ENCODE measurements around the gene SLC22A23. TPM values are rescaled to one million over a fixed set of nuclear protein-coding genes. Genes with fewer than 3 reads are reported as not detected.

The SLC22A23 gene
- total and polyA plus RNA-seq, 12 donors = 2.3 to 18.5 (median 5.3) TPM

DNA sequence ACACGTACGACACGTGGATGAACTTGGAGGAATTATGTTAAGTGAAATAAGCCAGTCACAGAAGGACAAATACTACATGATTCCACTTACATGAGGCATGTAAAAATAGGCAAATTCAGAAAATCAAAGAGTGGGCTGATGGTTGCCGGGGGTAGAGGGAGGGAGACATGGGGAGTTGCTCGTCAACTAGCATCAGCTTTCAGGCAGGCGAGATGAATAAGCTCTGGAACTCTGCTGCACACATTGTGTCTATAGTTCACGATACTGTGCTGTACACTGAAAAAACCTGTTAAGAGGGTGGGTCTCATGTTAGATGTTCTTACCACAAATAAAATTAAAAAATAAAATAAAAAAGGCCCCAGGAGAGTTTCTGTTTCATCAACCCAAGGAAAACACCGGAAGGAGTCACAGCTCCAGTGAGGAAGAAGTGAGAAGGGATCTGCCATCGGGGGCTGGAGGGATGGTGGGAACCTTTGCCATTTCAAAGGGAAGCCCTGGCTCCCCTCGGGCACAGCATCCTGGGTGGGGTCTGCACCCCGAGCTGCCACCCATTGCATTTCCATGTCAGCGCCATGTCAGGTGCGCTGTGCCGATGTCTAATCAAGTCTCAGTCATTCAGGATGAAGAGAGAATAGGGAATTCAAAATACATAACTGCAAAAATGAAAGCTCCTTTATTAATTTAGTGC, 98.3 kb downstream of the SLC22A23 start:
- DNase-seq = no peak
- intact Hi-C loops (cut with DNase I) = no loop called here
- H3K4me3 ChIP-seq = no peak overlapping the region
- H3K4me1 ChIP-seq (replicated peaks in 1 of 2) = peaks cover 22 to 29% of the 10 kb centered on the region in 2 donors
- H3K36me3 ChIP-seq (replicated peaks in 1 of 2) = no peaks in the 10 kb centered on the region
- WGBS, 4 donors = 94 to 95% (median 95%) methylated on average over 14 of the region's 14 CpGs
- no peak overlapping the region for H3K27ac ChIP-seq
- H3K27me3 ChIP-seq = no peaks in the 10 kb centered on the region
- no peak for TF ChIP-seq POLR2A (IDR thresholded peaks at IDR 0.05)
- TF ChIP-seq, protein P1, sequence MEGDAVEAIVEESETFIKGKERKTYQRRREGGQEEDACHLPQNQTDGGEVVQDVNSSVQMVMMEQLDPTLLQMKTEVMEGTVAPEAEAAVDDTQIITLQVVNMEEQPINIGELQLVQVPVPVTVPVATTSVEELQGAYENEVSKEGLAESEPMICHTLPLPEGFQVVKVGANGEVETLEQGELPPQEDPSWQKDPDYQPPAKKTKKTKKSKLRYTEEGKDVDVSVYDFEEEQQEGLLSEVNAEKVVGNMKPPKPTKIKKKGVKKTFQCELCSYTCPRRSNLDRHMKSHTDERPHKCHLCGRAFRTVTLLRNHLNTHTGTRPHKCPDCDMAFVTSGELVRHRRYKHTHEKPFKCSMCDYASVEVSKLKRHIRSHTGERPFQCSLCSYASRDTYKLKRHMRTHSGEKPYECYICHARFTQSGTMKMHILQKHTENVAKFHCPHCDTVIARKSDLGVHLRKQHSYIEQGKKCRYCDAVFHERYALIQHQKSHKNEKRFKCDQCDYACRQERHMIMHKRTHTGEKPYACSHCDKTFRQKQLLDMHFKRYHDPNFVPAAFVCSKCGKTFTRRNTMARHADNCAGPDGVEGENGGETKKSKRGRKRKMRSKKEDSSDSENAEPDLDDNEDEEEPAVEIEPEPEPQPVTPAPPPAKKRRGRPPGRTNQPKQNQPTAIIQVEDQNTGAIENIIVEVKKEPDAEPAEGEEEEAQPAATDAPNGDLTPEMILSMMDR (IDR thresholded peaks at IDR 0.05) = no peak
- H3K9me3 ChIP-seq (replicated peaks in 1 of 3) = no peaks in the 10 kb centered on the region

DNA sequence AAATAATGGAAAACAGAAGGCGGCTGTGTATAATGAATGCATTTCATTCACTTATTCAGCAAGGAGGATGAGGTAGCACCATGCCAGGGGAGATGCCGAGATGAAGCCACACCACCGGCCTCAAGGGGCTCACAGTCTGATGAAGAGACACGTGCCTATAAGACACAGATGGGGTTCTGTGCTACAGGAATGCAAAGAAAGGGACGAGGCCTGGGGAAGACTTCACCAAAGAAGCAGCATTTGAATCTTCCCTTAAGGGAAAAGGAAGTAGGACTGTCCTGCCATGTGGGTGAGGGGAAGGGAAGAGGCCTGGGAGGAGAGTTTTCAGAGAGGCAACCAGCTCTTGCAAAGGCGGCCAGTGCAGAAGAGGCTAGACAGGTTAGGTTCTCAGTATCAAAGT, 99.2 kb downstream of the SLC22A23 start:
- H3K4me3 ChIP-seq = no peak overlapping the region

DNA sequence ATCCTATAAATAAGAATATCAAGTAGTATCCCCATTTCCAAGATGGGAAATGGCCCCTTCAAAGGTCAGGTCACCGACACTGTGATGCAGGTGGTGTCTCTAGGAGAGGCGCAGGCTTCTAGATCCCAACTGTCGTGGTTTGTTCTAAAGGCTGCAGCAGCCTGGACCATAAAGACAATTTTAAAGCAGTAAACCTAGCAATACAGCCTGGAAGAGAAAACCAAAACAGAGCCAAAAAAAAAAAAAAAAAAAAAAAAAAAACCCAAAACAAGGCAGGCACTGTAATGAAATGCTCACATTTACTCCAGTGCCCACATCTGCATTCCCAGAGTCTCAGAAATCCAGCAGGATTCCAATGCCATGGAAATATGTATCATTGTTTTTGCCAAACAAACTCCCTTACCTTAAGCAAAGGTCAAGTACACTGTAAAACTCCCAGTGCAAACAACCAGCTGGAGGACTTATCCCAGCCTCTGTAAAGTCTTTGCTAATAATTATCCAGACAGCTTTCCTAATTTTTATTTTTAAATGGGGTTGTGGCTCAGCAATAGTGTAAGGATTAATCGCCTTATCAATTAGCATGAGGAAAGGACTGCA, 99.9 kb downstream of the SLC22A23 start:
- Histone ChIP-seq H3K4me3 (no peak overlapping the region), H3K36me3 (replicated peaks in 1 of 2) (no peaks in the 10 kb centered on the region), H3K27ac (peak overlapping the region; percentile 23 to 95 (median 89)), H3K4me1 (replicated peaks in 1 of 2) (peaks cover 22 to 29% of the 10 kb centered on the region in 2 donors), H3K9me3 (replicated peaks in 1 of 3) (no peaks in the 10 kb centered on the region), H3K27me3 (no peaks in the 10 kb centered on the region)
- 71 to 74% (median 73%) methylated on average over 4 of the region's 4 CpGs for WGBS, 4 donors
- no peak for DNase-seq
- TF ChIP-seq POLR2A (IDR thresholded peaks at IDR 0.05) = no peak
- TF ChIP-seq, protein P1 (IDR thresholded peaks at IDR 0.05) = no peak
- intact Hi-C loops (cut with DNase I) = no loop called here

More for the DNA sequence above, 99.2 kb downstream of the SLC22A23 start:
- Histone ChIP-seq H3K27me3 (no peaks in the 10 kb centered on the region), H3K36me3 (replicated peaks in 1 of 2) (no peaks in the 10 kb centered on the region), H3K9me3 (replicated peaks in 1 of 3) (no peaks in the 10 kb centered on the region), H3K4me1 (replicated peaks in 1 of 2) (peaks cover 22 to 29% of the 10 kb centered on the region in 2 donors), H3K27ac (peak overlapping the region in 1 of 5 donors; percentile 91)
- WGBS, 4 donors = 78 to 95% (median 86%) methylated on average over 6 of the region's 6 CpGs
- TF ChIP-seq, protein P1 (IDR thresholded peaks at IDR 0.05) = no peak
- DNase-seq = no peak
- intact Hi-C loops (cut with DNase I) = no loop called here

DNA sequence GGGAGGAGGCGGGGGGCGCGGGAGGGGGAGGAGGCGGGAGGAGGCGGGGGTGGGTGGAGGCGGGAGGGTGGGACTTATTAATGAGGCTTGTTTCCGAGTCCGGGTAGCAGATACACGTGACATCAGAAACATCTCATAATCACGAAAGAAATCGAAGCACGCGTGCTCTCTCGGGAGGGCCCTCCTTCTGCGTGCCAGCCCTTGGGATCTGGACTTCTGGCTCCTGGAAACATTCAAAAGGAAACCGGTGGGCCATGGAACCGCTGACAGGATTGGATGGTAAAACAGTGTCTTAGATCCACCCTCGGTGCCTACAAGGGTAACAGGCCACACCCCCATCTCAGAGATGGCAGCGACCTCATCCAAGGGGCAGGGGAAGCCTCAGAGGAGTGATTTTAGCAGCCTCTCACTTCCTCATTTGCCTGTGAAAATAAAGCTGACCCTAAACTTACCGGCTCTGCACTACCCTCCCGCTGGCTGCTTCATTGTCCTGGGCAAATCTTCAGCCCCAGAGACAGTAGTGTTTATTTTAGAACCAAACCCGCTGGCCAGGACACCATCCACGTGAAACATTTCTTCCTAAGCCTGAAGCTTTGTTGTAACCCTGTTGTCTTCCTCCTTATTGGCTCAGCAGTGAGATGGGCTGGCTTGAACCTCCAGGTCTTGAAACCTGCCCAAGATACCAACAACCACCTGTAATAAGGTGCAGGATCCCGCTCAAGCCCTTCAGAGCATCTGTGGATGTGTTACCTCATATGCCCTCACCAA, 100.6 kb downstream of the SLC22A23 start:
- intact Hi-C loops (cut with DNase I) = no loop called here
- WGBS, 4 donors = 6 to 9% (median 8%) methylated on average over 13 to 19 of the region's 24 CpGs
- Histone ChIP-seq H3K36me3 (replicated peaks in 1 of 2) (no peaks in the 10 kb centered on the region), H3K4me3 (peak overlapping the region in 2 of 4 donors; percentile 16 to 46), H3K27me3 (no peaks in the 10 kb centered on the region), H3K9me3 (replicated peaks in 1 of 3) (no peaks in the 10 kb centered on the region), H3K4me1 (replicated peaks in 1 of 2) (peaks cover 22 to 29% of the 10 kb centered on the region in 2 donors), H3K27ac (peak overlapping the region; percentile 23 to 95 (median 89))
- TF ChIP-seq POLR2A (IDR thresholded peaks at IDR 0.05) = no peak
- peak; percentile 68 to 89 (median 81) for DNase-seq

All from adrenal gland (tissue), 12 donors.